GM12878 (cell line): ENCODE measurements around the gene MESD. TPM values are rescaled to one million over a fixed set of nuclear protein-coding genes. Genes with fewer than 3 reads are reported as not detected.

Experiments used
- ASH2L ChIP-seq: fragments of 300-600, 200-600 bp; sonication (generic); IDR thresholded peaks from 2 replicates; pipeline ENCODE4 v1.6.1; 2017; ENCODE audit warnings: low read depth, mild to moderate bottlenecking, borderline replicate concordance
- ATF7 ChIP-seq: fragments of 450-650 bp; IDR thresholded peaks from 2 replicates; pipeline ENCODE4 v1.6.1; 2016; ENCODE audit warnings: low read depth, mild to moderate bottlenecking
- FOXK2 ChIP-seq: fragments of 450-650 bp; IDR thresholded peaks from 2 replicates; pipeline ENCODE4 v1.6.1; 2017; ENCODE audit warnings: mild to moderate bottlenecking, moderate library complexity
- HCFC1 ChIP-seq: fragments of 150-350 bp; IDR thresholded peaks from 2 replicates; pipeline ENCODE4 v1.6.1; 2014; ENCODE audit warnings: low read length
- HDAC6 ChIP-seq: fragments of 200-600 bp; sonication (generic); IDR thresholded peaks from one replicate; pipeline ENCODE4 v1.8.0; 2017; ENCODE audit warnings: antibody characterized with exemption; ENCODE audit not compliant: unreplicated experiment
- IRF4 ChIP-seq: IDR thresholded peaks from 2 replicates; pipeline ENCODE4 v1.6.1; 2011; ENCODE audit warnings: low read depth, low read length
- JUNB ChIP-seq: IDR thresholded peaks from 2 replicates; pipeline ENCODE4 v1.6.1; 2016; ENCODE audit warnings: antibody characterized with exemption, mild to moderate bottlenecking
- LARP7 ChIP-seq: fragments of 450-650 bp; IDR thresholded peaks from 2 replicates; pipeline ENCODE4 v1.6.1; 2017; ENCODE audit warnings: mild to moderate bottlenecking
- MTA2 ChIP-seq: fragments of 450-650 bp; IDR thresholded peaks from 2 replicates; pipeline ENCODE4 v1.6.1; 2016; ENCODE audit warnings: low read depth, mild to moderate bottlenecking, moderate library complexity
- MTA3 ChIP-seq: IDR thresholded peaks from 2 replicates; pipeline ENCODE4 v1.6.1; 2012; ENCODE audit warnings: low read length, inconsistent platforms, borderline replicate concordance
- MYB ChIP-seq: fragments of 150-350 bp; IDR thresholded peaks from 2 replicates; pipeline ENCODE4 v1.6.1; 2014; ENCODE audit warnings: mild to moderate bottlenecking, low read depth, low read length, borderline replicate concordance
- MYC ChIP-seq: IDR thresholded peaks from 2 replicates; pipeline ENCODE4 v1.6.1; 2011; ENCODE audit warnings: mild to moderate bottlenecking, low read length, moderate library complexity, inconsistent platforms; ENCODE audit not compliant: insufficient read depth, insufficient replicate concordance, insufficient read length, severe bottlenecking
- NR2F1 ChIP-seq: fragments of 450-650 bp; conservative IDR thresholded peaks from 2 replicates; pipeline ENCODE4 v1.6.1; 2017; ENCODE audit warnings: mild to moderate bottlenecking
- PAX5 ChIP-seq: IDR thresholded peaks from 2 replicates; pipeline ENCODE4 v1.6.1; 2011; ENCODE audit warnings: low read depth, low read length, borderline replicate concordance
- PAX8 ChIP-seq: fragments of 450-650 bp; IDR thresholded peaks from 2 replicates; pipeline ENCODE4 v1.6.1; 2017; ENCODE audit warnings: mild to moderate bottlenecking, moderate library complexity
- POLR2AphosphoS2 ChIP-seq: IDR thresholded peaks from 2 replicates; pipeline ENCODE4 v1.6.1; 2011; ENCODE audit warnings: low read depth, mild to moderate bottlenecking, low read length, improper control_type of control experiment, moderate library complexity
- RCOR1 ChIP-seq: conservative IDR thresholded peaks from 2 replicates; pipeline ENCODE4 v1.6.1; 2012; ENCODE audit warnings: low read depth, low read length, improper control_type of control experiment
- RELA ChIP-seq: fragments of 450-650 bp; IDR thresholded peaks from 2 replicates; pipeline ENCODE4 v1.8.0; 2014; ENCODE audit warnings: borderline replicate concordance; ENCODE audit not compliant: partially characterized antibody
- SIN3A ChIP-seq: IDR thresholded peaks from 2 replicates; pipeline ENCODE4 v1.6.1; 2012; ENCODE audit warnings: low read depth, low read length, improper control_type of control experiment
- SREBF2 ChIP-seq: IDR thresholded peaks from 2 replicates; pipeline ENCODE4 v1.6.1; 2012; ENCODE audit warnings: mild to moderate bottlenecking, low read length
- SUZ12 ChIP-seq: fragments of 200-600 bp; sonication (generic); IDR thresholded peaks from one replicate; pipeline ENCODE4 v1.6.1; 2018; ENCODE audit warnings: antibody characterized with exemption, mild to moderate bottlenecking; ENCODE audit not compliant: unreplicated experiment
- TCF7 ChIP-seq: IDR thresholded peaks from 2 replicates; pipeline ENCODE4 v1.6.1; 2014; ENCODE audit warnings: antibody characterized with exemption, borderline replicate concordance
- ZNF274 ChIP-seq: IDR thresholded peaks from one replicate; pipeline ENCODE4 v1.8.0; 2011; ENCODE audit not compliant: insufficient read length, insufficient read depth
- polyA plus RNA-seq, 11 experiments: library from polyadenylated mRNA; depleted of rRNA in 4 of 11; unstranded in 6 of 11; stranded (reverse) in 5 of 11; fragments of >200 nt; fragmentation: Nextera tagmentation in 4 of 11; fragmentation: Illumina TruSeq in 1 of 11; extraction: Ambion mirVana in 4 of 11; extraction: Trizol in 1 of 11; gene quantifications; 1 replicate in 1 of 11; 2 replicates in 10 of 11; pipeline versions ENCODE4 v1.2.1 to v1.2.3, GENCODE V29; 2011 to 2016; ENCODE audit warnings: inconsistent platforms in 2 of 11, missing spikeins in 2 of 11, low read depth in 1 of 11
- total RNA-seq, 4 experiments: library from RNA; depleted of rRNA in 3 of 4; stranded (reverse); fragments of >200 nt in 3 of 4; fragmentation: Illumina TruSeq in 1 of 4; extraction: Trizol in 1 of 4; gene quantifications; 2 replicates each; pipeline versions ENCODE4 v1.2.1 to v1.2.3, GENCODE V29; 2013 to 2021
- TF ChIP-seq, protein P1 (sequence below): fragments of 450-650 bp; formaldehyde crosslinking; IDR thresholded peaks from 2 replicates; pipeline ENCODE4 v1.4.0; 2020; ENCODE audit warnings: mild to moderate bottlenecking, moderate library complexity
- TF ChIP-seq, protein P2 (sequence below): fragments of 450-650 bp; IDR thresholded peaks from 2 replicates; pipeline ENCODE4 v1.6.1; 2018; ENCODE audit warnings: borderline replicate concordance, mild to moderate bottlenecking; ENCODE audit not compliant: partially characterized antibody

MESD gene
- total and polyA plus RNA-seq, 10 of the 15 experiments (the other 5 are each of a cell fraction or from before 2014, with no cell fraction given) = 10.2 to 39.8 (median 20.9) TPM

DNA sequence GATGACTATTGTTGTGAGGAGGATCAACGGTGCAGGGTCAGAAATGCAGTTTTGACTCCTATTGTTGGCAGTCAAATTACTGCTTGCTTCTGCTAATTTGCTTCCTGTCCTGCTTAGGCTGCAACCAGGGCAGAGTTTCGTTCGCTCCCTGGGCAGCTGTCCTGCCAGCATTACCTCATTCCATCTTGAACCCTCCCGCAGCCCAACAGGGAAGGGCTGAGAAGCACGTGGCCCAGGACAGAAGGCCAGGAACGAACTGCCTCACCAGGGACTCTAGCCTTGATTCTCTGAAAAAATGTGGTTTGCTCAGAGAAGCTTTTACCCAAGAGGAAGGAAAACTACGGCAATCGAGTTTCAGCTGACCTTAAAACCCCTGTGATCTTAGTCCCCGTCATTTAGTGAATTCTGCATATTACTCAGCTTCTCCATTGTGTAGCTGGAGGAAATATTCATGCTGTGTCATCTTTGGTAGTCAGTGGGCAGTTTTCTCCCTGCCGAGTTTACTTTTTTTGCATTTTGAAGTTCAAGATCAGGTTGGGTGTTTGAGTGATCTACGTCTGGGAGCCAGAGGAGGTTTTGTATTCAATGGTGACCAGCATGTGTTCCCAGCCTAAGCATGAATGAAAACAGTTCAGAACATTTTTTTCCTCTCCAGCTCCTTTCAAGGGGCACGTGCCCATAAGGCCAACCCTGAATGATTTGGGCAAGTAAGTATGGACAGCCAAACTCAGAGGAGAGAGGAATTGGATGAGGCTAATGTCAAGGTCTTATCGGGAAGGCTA lies 34.1 kb upstream of the MESD start (continued):
- TF ChIP-seq JUNB (peak; percentile 99), TCF7 (peak; percentile 88), PAX8 (no peak), IRF4 (peak; percentile 99), MYB (no peak), SUZ12 (no peak), HDAC6 (no peak), FOXK2 (no peak), ATF7 (peak; percentile 96), RCOR1 (0 out of 2 replicates have a peak, but pooled peaks have one; percentile 38), PAX5 (peak; percentile 91), RELA (no peak), SIN3A (no peak), ASH2L (0 out of 2 replicates have a peak, but pooled peaks have one; percentile 80), SREBF2 (no peak), MTA2 (peak; percentile 95), HCFC1 (no peak), MTA3 (peak; percentile 88), POLR2AphosphoS2 (no peak), LARP7 (no peak), ZNF274 (no peak), NR2F1 (peak; percentile 98), MYC (peak; percentile 61)
- TF ChIP-seq, protein P1, sequence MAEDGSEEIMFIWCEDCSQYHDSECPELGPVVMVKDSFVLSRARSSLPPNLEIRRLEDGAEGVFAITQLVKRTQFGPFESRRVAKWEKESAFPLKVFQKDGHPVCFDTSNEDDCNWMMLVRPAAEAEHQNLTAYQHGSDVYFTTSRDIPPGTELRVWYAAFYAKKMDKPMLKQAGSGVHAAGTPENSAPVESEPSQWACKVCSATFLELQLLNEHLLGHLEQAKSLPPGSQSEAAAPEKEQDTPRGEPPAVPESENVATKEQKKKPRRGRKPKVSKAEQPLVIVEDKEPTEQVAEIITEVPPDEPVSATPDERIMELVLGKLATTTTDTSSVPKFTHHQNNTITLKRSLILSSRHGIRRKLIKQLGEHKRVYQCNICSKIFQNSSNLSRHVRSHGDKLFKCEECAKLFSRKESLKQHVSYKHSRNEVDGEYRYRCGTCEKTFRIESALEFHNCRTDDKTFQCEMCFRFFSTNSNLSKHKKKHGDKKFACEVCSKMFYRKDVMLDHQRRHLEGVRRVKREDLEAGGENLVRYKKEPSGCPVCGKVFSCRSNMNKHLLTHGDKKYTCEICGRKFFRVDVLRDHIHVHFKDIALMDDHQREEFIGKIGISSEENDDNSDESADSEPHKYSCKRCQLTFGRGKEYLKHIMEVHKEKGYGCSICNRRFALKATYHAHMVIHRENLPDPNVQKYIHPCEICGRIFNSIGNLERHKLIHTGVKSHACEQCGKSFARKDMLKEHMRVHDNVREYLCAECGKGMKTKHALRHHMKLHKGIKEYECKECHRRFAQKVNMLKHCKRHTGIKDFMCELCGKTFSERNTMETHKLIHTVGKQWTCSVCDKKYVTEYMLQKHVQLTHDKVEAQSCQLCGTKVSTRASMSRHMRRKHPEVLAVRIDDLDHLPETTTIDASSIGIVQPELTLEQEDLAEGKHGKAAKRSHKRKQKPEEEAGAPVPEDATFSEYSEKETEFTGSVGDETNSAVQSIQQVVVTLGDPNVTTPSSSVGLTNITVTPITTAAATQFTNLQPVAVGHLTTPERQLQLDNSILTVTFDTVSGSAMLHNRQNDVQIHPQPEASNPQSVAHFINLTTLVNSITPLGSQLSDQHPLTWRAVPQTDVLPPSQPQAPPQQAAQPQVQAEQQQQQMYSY (CRISPR knock-in tag) = no peak
- TF ChIP-seq, protein P2, sequence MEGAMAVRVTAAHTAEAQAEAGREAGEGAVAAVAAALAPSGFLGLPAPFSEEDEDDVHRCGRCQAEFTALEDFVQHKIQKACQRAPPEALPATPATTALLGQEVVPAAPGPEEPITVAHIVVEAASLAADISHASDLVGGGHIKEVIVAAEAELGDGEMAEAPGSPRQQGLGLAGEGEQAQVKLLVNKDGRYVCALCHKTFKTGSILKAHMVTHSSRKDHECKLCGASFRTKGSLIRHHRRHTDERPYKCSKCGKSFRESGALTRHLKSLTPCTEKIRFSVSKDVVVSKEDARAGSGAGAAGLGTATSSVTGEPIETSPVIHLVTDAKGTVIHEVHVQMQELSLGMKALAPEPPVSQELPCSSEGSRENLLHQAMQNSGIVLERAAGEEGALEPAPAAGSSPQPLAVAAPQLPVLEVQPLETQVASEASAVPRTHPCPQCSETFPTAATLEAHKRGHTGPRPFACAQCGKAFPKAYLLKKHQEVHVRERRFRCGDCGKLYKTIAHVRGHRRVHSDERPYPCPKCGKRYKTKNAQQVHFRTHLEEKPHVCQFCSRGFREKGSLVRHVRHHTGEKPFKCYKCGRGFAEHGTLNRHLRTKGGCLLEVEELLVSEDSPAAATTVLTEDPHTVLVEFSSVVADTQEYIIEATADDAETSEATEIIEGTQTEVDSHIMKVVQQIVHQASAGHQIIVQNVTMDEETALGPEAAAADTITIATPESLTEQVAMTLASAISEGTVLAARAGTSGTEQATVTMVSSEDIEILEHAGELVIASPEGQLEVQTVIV = no peak
